ENCODE data around the gene RPL13. TPM values are rescaled to one million over a fixed set of nuclear protein-coding genes. Genes with fewer than 3 reads are reported as not detected.

RPL13 gene
- polyA plus RNA-seq, 3 donors: 1,526 to 1,773 (median 1,604) TPM

GRCh38 chr16:89613231-89613953, 52.9 kb downstream of the RPL13 start, which contains the start of gene DPEP1:
DPEP1 (plus strand) TSS chr16:89613642; CDS start chr16:89630411, 16,769 bp downstream.
- peak in 1 of 3 donors; percentile 37 for DNase-seq (ENCODE audit: low read depth in 3 of 3, low spot score in 2 of 3)

GRCh38 chr16:89613954-89614459, 53.5 kb downstream of the RPL13 start:
- no peak for DNase-seq (ENCODE audit: low read depth in 3 of 3, low spot score in 2 of 3)

Other genes starting within 250 kb of the RPL13 start
- 10 to 100 TPM; 84.3 to 86.5 (median 86.3) TPM for gene ANKRD11, start 70.1 kb upstream of the RPL13 start, polyA plus RNA-seq (ENCODE audit: insufficient read length in 3 of 3)
- gene SPG7, start 52.3 kb upstream of the RPL13 start, polyA plus RNA-seq (ENCODE audit: insufficient read length in 3 of 3): 10 to 100 TPM; 84.2 to 86.8 (median 85.9) TPM
- gene CPNE7, start 15.1 kb downstream of the RPL13 start, polyA plus RNA-seq (ENCODE audit: insufficient read length in 3 of 3): 1 to 10 TPM; 2.0 to 3.4 (median 3.0) TPM
- 10 to 100 TPM; 18.0 to 42.6 (median 37.3) TPM for gene DPEP1, start 53.0 kb downstream of the RPL13 start, polyA plus RNA-seq (ENCODE audit: insufficient read length in 3 of 3)
- 10 to 100 TPM; 62.0 to 74.0 (median 70.2) TPM for gene CHMP1A, start 97.0 kb downstream of the RPL13 start, polyA plus RNA-seq (ENCODE audit: insufficient read length in 3 of 3)
- 10 to 100 TPM; 11.3 to 15.1 (median 14.6) TPM for gene SPATA33, start 97.2 kb downstream of the RPL13 start, polyA plus RNA-seq (ENCODE audit: insufficient read length in 3 of 3)
- gene CDK10, start 126.0 kb downstream of the RPL13 start, polyA plus RNA-seq (ENCODE audit: insufficient read length in 3 of 3): 10 to 100 TPM; 79.6 to 97.3 (median 83.1) TPM
- gene SPATA2L, start 141.0 kb downstream of the RPL13 start, polyA plus RNA-seq (ENCODE audit: insufficient read length in 3 of 3): 1 to 10 TPM; 4.7 to 5.7 (median 5.6) TPM
- gene VPS9D1, start 160.2 kb downstream of the RPL13 start, polyA plus RNA-seq (ENCODE audit: insufficient read length in 3 of 3): 1 to 10 TPM; 7.5 to 9.3 (median 9.2) TPM
- 10 to 100 TPM; 19.0 to 22.6 (median 20.2) TPM for gene ZNF276, start 160.9 kb downstream of the RPL13 start, polyA plus RNA-seq (ENCODE audit: insufficient read length in 3 of 3)

Measured in right renal cortex interstitium (tissue), 3 donors.